Endothelial cell (in vitro differentiated cells): ENCODE measurements around the gene RPL6. TPM values are rescaled to one million over a fixed set of nuclear protein-coding genes. Genes with fewer than 3 reads are reported as not detected.
A peak's percentile ranks its signal among the peaks of the same experiment; 100 is the strongest.
"Not testable (repeated sequence)": the region's sequence is repeated elsewhere in the genome, so short reads cannot be mapped to it uniquely, and the experiment has no call there.

Experiments
- DNase-seq: peaks from one replicate; pipeline ENCODE4 v3.0.0; 2021; ENCODE audit warnings: low spot score
- H3K27ac Mint-ChIP-seq: one replicate; pipeline ENCODE4 v1.8.0; 2021; ENCODE audit warnings: mixed read lengths, inconsistent platforms; ENCODE audit not compliant: unreplicated experiment
- H3K27me3 Mint-ChIP-seq: one replicate; pipeline ENCODE4 v1.8.0; 2021; ENCODE audit warnings: mild to moderate bottlenecking, moderate library complexity, mixed read lengths, inconsistent platforms; ENCODE audit not compliant: unreplicated experiment
- H3K36me3 Mint-ChIP-seq: one replicate; pipeline ENCODE4 v1.8.0; 2021; ENCODE audit warnings: mild to moderate bottlenecking, low read depth, mixed read lengths, inconsistent platforms; ENCODE audit not compliant: unreplicated experiment
- H3K4me1 Mint-ChIP-seq: one replicate; pipeline ENCODE4 v1.8.0; 2021; ENCODE audit warnings: mild to moderate bottlenecking, mixed read lengths, inconsistent platforms; ENCODE audit not compliant: unreplicated experiment
- H3K4me3 Mint-ChIP-seq: one replicate; pipeline ENCODE4 v1.8.0; 2021; ENCODE audit warnings: mild to moderate bottlenecking, mixed read lengths, inconsistent platforms; ENCODE audit not compliant: unreplicated experiment
- H3K9me3 Mint-ChIP-seq: one replicate; pipeline ENCODE4 v1.8.0; 2021; ENCODE audit warnings: mixed read lengths, inconsistent platforms; ENCODE audit not compliant: unreplicated experiment
- total RNA-seq: library from RNA; stranded (reverse); fragmentation: NEBNext Ultra II Directional; extraction: Animal tissue kit (Norgen Biotek cat#: 25700); gene quantifications from one replicate; pipeline ENCODE4 v1.2.1, GENCODE V29; 2021; ENCODE audit not compliant: unreplicated experiment
- TF ChIP-seq, protein P1 (sequence below): fragments of 200-600 bp; sonication (generic); IDR thresholded peaks from one replicate; pipeline ENCODE4 v1.5.0; 2021; ENCODE audit warnings: antibody characterized with exemption; ENCODE audit not compliant: unreplicated experiment

RPL6 gene
- total RNA-seq, 1 donor from 2014 or later = 1,436 TPM

DNA sequence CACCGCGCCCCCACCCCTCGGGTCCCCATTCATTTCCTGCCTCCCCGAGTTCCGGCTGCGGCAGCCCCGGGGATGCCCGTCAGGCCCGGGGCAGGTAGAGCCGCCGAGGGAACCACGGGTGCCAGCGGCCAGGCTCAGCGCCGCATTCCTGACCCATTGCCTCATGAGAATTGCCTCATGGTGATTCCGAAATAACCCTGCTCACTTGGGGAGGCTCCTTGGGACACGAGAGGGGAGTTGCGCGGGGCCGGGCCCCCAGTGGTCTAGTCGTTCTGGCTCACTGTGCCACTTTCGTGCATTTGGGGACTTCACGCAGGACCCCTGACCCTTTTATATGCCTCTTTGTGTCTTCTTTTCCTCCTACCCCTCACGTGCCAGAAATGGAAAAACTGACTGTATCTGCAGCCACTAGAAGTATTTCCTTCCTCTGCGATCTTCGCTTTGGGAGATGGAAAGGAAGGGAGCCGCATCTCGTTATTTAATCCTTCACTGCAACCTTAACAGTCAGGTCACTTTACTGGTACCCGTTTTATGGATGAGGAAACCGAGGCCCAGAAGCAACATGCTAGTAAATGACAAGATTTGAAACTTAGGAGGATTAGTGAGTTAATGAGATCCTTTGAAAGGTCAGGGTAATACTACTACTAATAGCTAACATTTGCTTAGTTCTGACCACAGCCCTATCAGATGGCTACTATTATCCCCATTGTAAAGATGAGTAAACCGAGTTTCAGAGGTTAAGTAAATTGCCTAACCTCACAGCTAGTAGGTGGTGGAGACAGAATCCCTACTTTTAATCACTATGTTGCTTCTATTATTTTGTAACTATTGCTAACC is 10.1 kb upstream of the RPL6 start:
- no peak for DNase-seq
- H3K27me3 Mint-ChIP-seq = peaks cover 19% of the 10 kb centered on the region
- H3K4me1 Mint-ChIP-seq = peaks cover 24% of the 10 kb centered on the region
- peak overlapping the region; percentile 97 for H3K27ac Mint-ChIP-seq
- H3K9me3 Mint-ChIP-seq = no peaks in the 10 kb centered on the region
- H3K36me3 Mint-ChIP-seq = peaks cover 7% of the 10 kb centered on the region
- TF ChIP-seq, protein P1, sequence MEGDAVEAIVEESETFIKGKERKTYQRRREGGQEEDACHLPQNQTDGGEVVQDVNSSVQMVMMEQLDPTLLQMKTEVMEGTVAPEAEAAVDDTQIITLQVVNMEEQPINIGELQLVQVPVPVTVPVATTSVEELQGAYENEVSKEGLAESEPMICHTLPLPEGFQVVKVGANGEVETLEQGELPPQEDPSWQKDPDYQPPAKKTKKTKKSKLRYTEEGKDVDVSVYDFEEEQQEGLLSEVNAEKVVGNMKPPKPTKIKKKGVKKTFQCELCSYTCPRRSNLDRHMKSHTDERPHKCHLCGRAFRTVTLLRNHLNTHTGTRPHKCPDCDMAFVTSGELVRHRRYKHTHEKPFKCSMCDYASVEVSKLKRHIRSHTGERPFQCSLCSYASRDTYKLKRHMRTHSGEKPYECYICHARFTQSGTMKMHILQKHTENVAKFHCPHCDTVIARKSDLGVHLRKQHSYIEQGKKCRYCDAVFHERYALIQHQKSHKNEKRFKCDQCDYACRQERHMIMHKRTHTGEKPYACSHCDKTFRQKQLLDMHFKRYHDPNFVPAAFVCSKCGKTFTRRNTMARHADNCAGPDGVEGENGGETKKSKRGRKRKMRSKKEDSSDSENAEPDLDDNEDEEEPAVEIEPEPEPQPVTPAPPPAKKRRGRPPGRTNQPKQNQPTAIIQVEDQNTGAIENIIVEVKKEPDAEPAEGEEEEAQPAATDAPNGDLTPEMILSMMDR = no peak
- H3K4me3 Mint-ChIP-seq = peak overlapping the region; percentile 95

DNA sequence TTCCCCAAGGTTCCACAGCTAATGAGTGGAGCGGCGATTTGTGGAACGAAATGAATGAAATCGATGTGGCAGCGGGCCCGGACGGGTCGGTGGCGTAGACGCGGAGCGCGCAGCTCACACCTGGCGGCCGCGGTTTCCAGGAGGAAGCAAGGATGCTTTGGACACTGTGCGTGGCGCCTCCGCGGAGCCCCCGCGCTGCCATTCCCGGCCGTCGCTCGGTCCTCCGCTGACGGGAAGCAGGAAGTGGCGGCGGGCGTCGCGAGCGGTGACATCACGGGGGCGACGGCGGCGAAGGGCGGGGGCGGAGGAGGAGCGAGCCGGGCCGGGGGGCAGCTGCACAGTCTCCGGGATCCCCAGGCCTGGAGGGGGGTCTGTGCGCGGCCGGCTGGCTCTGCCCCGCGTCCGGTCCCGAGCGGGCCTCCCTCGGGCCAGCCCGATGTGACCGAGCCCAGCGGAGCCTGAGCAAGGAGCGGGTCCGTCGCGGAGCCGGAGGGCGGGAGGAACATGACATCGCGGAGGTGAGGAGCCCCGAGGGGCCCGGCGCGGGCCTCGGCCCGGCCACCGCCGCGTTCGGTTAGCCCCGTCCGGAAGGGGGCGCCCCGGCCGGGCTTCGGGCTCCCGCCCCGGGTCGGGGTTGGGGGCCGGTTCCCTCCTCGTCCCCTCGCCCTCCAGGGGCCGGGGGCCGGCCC is 9.3 kb upstream of the RPL6 start, which contains the start of gene PTPN11:
TSS of gene PTPN11 (plus strand) at position 340 of the 689 bp plus-strand sequence. CDS start at position 505, 165 bp downstream.
- TF ChIP-seq, protein P1 = peak; percentile 82
- Mint-ChIP-seq H3K9me3 (no peaks in the 10 kb centered on the region), H3K27me3 (peaks cover 13% of the 10 kb centered on the region), H3K36me3 (peaks cover 7% of the 10 kb centered on the region), H3K4me1 (peaks cover 28% of the 10 kb centered on the region), H3K4me3 (peak within 1 kb of the TSS; percentile 96), H3K27ac (peak within 1 kb of the TSS; percentile 97)
- peak; percentile 95 for DNase-seq

DNA sequence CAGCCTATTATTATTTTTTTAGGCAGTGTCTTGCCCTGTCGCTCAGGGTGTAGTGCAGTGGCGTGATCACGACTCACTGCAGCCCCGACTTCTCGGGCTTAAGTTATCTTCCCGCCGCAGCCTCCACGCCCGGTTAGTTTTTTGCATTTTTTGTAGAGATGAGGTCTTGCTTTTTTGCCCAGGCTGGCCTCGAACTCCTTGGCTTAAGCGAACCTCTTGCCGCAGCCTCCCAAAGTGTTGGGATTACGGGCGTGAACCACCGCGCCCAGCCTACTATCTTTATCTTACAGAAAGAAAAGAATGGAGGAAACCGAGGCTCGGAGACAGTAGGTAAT is 8.8 kb upstream of the RPL6 start:
- Mint-ChIP-seq H3K27me3 (peaks cover 13% of the 10 kb centered on the region), H3K9me3 (no peaks in the 10 kb centered on the region), H3K36me3 (peaks cover 7% of the 10 kb centered on the region), H3K4me1 (peaks cover 29% of the 10 kb centered on the region), H3K27ac (peak overlapping the region; percentile 94), H3K4me3 (peak overlapping the region; percentile 96)
- TF ChIP-seq, protein P1 = no peak
- DNase-seq = peak; percentile 7

DNA sequence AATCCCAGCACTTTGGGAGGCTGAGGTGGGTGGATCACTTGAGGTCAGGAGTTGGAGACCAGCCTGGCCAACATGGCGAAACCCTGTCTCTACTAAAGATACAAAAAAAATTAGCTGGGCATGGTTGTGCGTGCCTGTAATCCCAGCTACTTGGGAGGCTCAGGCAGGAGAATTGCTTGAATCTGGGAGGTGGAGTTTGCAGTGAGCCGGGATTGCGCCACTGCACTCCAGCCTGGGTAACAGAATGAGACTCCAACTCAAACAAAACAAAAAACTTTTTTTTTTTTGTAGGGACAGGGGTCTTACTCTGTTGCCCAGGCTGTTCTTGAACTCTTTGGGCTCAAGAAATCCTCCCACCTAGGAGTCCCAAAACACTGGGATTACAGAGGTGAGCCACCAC is 6.1 kb upstream of the RPL6 start:
- H3K27ac Mint-ChIP-seq, H3K4me3 Mint-ChIP-seq: not testable (repeated sequence)
- peaks cover 11% of the 10 kb centered on the region for H3K4me1 Mint-ChIP-seq

DNA sequence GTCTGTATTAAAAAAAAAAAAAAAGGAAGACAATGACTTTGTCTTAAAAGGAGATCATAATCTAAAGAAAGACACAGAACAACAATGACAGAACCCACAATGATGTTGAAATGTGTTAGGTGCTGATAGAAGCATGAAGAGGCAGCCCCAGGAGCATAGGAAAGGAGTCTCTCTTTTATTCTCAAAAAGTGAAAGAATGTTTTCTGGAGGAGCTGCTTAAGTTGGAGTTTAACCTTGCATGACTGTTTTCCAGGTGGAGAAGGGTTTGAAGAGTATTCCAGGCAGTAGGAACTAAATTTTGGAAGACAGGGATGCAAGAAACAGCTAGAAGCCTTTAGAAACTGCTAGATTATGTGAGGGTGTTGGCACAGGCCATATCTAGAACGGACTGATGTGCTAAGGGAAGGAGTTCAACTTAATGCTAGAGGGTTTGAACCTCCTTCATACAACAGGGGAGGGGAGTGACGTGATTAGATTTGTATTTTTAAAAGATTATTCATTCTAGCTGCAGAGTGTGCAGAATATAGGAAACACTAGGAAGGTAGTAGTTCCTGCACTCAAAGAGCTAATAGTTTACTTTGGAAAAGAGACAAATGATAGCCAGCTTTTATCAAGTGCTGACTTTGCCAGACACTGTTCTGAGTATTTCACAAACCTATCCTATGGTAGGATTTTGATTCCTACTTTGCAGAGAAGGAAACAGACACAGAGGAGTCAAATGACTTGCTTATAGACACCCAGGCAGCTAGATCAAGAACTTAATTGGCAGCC is 4.6 kb upstream of the RPL6 start:
- peaks cover 6% of the 10 kb centered on the region for H3K4me1 Mint-ChIP-seq
- no peak for DNase-seq
- H3K9me3 Mint-ChIP-seq = no peaks in the 10 kb centered on the region
- peaks cover 4% of the 10 kb centered on the region for H3K36me3 Mint-ChIP-seq
- H3K27me3 Mint-ChIP-seq = peaks cover 9% of the 10 kb centered on the region
- no peak overlapping the region for H3K4me3 Mint-ChIP-seq
- TF ChIP-seq, protein P1 = no peak
- H3K27ac Mint-ChIP-seq = no peak overlapping the region

More for the DNA sequence above, 6.1 kb upstream of the RPL6 start:
- not testable (repeated sequence) for H3K36me3 Mint-ChIP-seq, DNase-seq, H3K9me3 Mint-ChIP-seq
- peaks cover 13% of the 10 kb centered on the region for H3K27me3 Mint-ChIP-seq
